ENCODE results near the gene SH2B3.

DNA sequence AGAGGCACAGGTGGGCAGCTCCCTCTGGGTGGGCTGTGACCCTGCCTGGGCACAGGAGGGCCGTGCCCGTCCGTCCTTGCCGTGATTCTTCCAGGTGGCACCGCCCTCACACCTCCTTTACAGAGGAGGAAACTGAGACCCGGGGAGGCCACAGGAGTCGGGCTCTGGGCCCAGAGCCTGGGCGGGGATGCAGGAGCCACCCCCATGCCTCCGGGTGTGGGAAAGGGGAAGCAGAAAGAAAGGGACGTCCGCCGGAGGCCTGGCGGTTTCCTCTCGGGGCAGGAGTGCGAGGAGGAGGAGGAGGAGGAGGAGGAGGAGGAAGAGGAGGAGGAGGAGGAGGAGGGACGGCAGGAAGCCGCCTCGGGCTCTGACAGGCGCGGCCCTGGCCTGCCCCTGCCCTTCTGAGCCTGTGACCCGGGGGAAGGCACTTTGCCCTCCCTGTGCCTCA, 23.0 kb downstream of the SH2B3 start:
- TF ChIP-seq, protein P1, sequence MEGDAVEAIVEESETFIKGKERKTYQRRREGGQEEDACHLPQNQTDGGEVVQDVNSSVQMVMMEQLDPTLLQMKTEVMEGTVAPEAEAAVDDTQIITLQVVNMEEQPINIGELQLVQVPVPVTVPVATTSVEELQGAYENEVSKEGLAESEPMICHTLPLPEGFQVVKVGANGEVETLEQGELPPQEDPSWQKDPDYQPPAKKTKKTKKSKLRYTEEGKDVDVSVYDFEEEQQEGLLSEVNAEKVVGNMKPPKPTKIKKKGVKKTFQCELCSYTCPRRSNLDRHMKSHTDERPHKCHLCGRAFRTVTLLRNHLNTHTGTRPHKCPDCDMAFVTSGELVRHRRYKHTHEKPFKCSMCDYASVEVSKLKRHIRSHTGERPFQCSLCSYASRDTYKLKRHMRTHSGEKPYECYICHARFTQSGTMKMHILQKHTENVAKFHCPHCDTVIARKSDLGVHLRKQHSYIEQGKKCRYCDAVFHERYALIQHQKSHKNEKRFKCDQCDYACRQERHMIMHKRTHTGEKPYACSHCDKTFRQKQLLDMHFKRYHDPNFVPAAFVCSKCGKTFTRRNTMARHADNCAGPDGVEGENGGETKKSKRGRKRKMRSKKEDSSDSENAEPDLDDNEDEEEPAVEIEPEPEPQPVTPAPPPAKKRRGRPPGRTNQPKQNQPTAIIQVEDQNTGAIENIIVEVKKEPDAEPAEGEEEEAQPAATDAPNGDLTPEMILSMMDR (IDR thresholded peaks at IDR 0.05): no peak
- TF ChIP-seq SIN3A (IDR thresholded peaks at IDR 0.05; ENCODE audit: borderline replicate concordance, insufficient read depth, low read depth, low read length): no peak
- TF ChIP-seq, protein P2, sequence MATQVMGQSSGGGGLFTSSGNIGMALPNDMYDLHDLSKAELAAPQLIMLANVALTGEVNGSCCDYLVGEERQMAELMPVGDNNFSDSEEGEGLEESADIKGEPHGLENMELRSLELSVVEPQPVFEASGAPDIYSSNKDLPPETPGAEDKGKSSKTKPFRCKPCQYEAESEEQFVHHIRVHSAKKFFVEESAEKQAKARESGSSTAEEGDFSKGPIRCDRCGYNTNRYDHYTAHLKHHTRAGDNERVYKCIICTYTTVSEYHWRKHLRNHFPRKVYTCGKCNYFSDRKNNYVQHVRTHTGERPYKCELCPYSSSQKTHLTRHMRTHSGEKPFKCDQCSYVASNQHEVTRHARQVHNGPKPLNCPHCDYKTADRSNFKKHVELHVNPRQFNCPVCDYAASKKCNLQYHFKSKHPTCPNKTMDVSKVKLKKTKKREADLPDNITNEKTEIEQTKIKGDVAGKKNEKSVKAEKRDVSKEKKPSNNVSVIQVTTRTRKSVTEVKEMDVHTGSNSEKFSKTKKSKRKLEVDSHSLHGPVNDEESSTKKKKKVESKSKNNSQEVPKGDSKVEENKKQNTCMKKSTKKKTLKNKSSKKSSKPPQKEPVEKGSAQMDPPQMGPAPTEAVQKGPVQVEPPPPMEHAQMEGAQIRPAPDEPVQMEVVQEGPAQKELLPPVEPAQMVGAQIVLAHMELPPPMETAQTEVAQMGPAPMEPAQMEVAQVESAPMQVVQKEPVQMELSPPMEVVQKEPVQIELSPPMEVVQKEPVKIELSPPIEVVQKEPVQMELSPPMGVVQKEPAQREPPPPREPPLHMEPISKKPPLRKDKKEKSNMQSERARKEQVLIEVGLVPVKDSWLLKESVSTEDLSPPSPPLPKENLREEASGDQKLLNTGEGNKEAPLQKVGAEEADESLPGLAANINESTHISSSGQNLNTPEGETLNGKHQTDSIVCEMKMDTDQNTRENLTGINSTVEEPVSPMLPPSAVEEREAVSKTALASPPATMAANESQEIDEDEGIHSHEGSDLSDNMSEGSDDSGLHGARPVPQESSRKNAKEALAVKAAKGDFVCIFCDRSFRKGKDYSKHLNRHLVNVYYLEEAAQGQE (IDR thresholded peaks at IDR 0.05; ENCODE audit: insufficient read depth in 1 of 2, low read depth in 2 of 2, low read length in 1 of 2): no peak
- TF ChIP-seq POLR2AphosphoS5 (IDR thresholded peaks at IDR 0.05; ENCODE audit: low read depth, low read length): no peak
- TF ChIP-seq TCF7L2 (IDR thresholded peaks at IDR 0.05; ENCODE audit: low read depth, low read length): no peak

Data from Panc1 (cell line).